Activated naive CD8-positive, alpha-beta T cell (primary cell): ENCODE results near the gene DIP2B.
"Not testable (repeated sequence)": the region's sequence is repeated elsewhere in the genome, so short reads cannot be mapped to it uniquely, and the experiment has no call there.

Experiments used
- H3K27ac Mint-ChIP-seq: one replicate; pipeline ENCODE4 v1.8.0; 2021; ENCODE audit warnings: mixed read lengths
- H3K27me3 Mint-ChIP-seq: one replicate; pipeline ENCODE4 v1.8.0; 2021; ENCODE audit warnings: mixed read lengths
- H3K36me3 Mint-ChIP-seq: one replicate; pipeline ENCODE4 v1.8.0; 2021; ENCODE audit warnings: mixed read lengths
- H3K4me1 Mint-ChIP-seq: one replicate; pipeline ENCODE4 v1.8.0; 2021; ENCODE audit warnings: low read depth, mixed read lengths
- H3K4me3 Mint-ChIP-seq: one replicate; pipeline ENCODE4 v1.8.0; 2021; ENCODE audit warnings: mild to moderate bottlenecking, mixed read lengths
- H3K9me3 Mint-ChIP-seq: one replicate; pipeline ENCODE4 v1.8.0; 2021; ENCODE audit warnings: low read depth, mixed read lengths

Gene DIP2B

GRCh38 chr12:50661300-50662115 lies 156.7 kb downstream of the DIP2B start:
- Mint-ChIP-seq H3K27me3 (no peaks in the 10 kb centered on the region), H3K36me3 (peaks cover 12% of the 10 kb centered on the region), H3K9me3 (no peaks in the 10 kb centered on the region), H3K4me1 (peaks cover 4% of the 10 kb centered on the region), H3K4me3 (no peak overlapping the region), H3K27ac (no peak overlapping the region)

GRCh38 chr12:50662116-50662510 lies 157.3 kb downstream of the DIP2B start:
- Mint-ChIP-seq H3K27ac (no peak overlapping the region), H3K4me3 (no peak overlapping the region)

GRCh38 chr12:50665170-50665569 lies 160.4 kb downstream of the DIP2B start:
- no peaks in the 10 kb centered on the region for H3K27me3 Mint-ChIP-seq
- no peaks in the 10 kb centered on the region for H3K4me1 Mint-ChIP-seq
- H3K27ac Mint-ChIP-seq, result no peak overlapping the region
- H3K4me3 Mint-ChIP-seq, result no peak overlapping the region
- no peaks in the 10 kb centered on the region for H3K9me3 Mint-ChIP-seq
- H3K36me3 Mint-ChIP-seq, result peaks cover 4% of the 10 kb centered on the region

More at GRCh38 chr12:50662116-50662510, 157.3 kb downstream of the DIP2B start:
- Mint-ChIP-seq H3K36me3 (peaks cover 12% of the 10 kb centered on the region), H3K27me3 (no peaks in the 10 kb centered on the region), H3K4me1 (peaks cover 4% of the 10 kb centered on the region), H3K9me3 (no peaks in the 10 kb centered on the region)

GRCh38 chr12:50665609-50666008 lies 160.8 kb downstream of the DIP2B start:
- Mint-ChIP-seq H3K4me3 (no peak overlapping the region), H3K27me3 (no peaks in the 10 kb centered on the region), H3K36me3 (peaks cover 4% of the 10 kb centered on the region), H3K9me3 (no peaks in the 10 kb centered on the region), H3K4me1 (no peaks in the 10 kb centered on the region), H3K27ac (no peak overlapping the region)

GRCh38 chr12:50666023-50666422 lies 161.2 kb downstream of the DIP2B start:
- Mint-ChIP-seq H3K27ac (no peak overlapping the region), H3K27me3 (no peaks in the 10 kb centered on the region), H3K4me3 (no peak overlapping the region), H3K9me3 (no peaks in the 10 kb centered on the region), H3K36me3 (peaks cover 4% of the 10 kb centered on the region), H3K4me1 (no peaks in the 10 kb centered on the region)

GRCh38 chr12:50672158-50672557 lies 167.4 kb downstream of the DIP2B start:
- Mint-ChIP-seq H3K36me3 (peaks cover 9% of the 10 kb centered on the region), H3K27me3 (no peaks in the 10 kb centered on the region), H3K9me3 (no peaks in the 10 kb centered on the region), H3K4me3 (no peak overlapping the region), H3K4me1 (no peaks in the 10 kb centered on the region), H3K27ac (no peak overlapping the region)

- H3K4me3 Mint-ChIP-seq, result no peak overlapping the region
- no peaks in the 10 kb centered on the region for H3K9me3 Mint-ChIP-seq
- no peak overlapping the region for H3K27ac Mint-ChIP-seq
- no peaks in the 10 kb centered on the region for H3K4me1 Mint-ChIP-seq
- H3K36me3 Mint-ChIP-seq, result peaks cover 13% of the 10 kb centered on the region
- H3K27me3 Mint-ChIP-seq, result no peaks in the 10 kb centered on the region
Observed at GRCh38 chr12:50676756-50677155, 172.0 kb downstream of the DIP2B start.

- no peak overlapping the region for H3K4me3 Mint-ChIP-seq
- no peaks in the 10 kb centered on the region for H3K27me3 Mint-ChIP-seq
- H3K36me3 Mint-ChIP-seq, result peaks cover 13% of the 10 kb centered on the region
- H3K4me1 Mint-ChIP-seq, result no peaks in the 10 kb centered on the region
- no peaks in the 10 kb centered on the region for H3K9me3 Mint-ChIP-seq
- no peak overlapping the region for H3K27ac Mint-ChIP-seq
Observed at GRCh38 chr12:50677858-50678257, 173.1 kb downstream of the DIP2B start.

- Mint-ChIP-seq H3K4me1 (no peaks in the 10 kb centered on the region), H3K36me3 (peaks cover 13% of the 10 kb centered on the region), H3K9me3 (no peaks in the 10 kb centered on the region), H3K4me3 (no peak overlapping the region), H3K27me3 (no peaks in the 10 kb centered on the region), H3K27ac (no peak overlapping the region)
Observed at GRCh38 chr12:50678650-50679365, 174.0 kb downstream of the DIP2B start.

- Mint-ChIP-seq H3K4me3 (no peak overlapping the region), H3K27me3 (no peaks in the 10 kb centered on the region), H3K27ac (no peak overlapping the region), H3K4me1 (no peaks in the 10 kb centered on the region), H3K36me3 (peaks cover 9% of the 10 kb centered on the region), H3K9me3 (no peaks in the 10 kb centered on the region)
Observed at GRCh38 chr12:50679612-50680011, 174.8 kb downstream of the DIP2B start.

- H3K36me3 Mint-ChIP-seq, H3K4me1 Mint-ChIP-seq, H3K9me3 Mint-ChIP-seq, H3K4me3 Mint-ChIP-seq, H3K27me3 Mint-ChIP-seq, H3K27ac Mint-ChIP-seq: not testable (repeated sequence)
Observed at GRCh38 chr12:50681064-50681463, 176.3 kb downstream of the DIP2B start.

- H3K27ac Mint-ChIP-seq, result no peak overlapping the region
- H3K4me1 Mint-ChIP-seq, result no peaks in the 10 kb centered on the region
- no peaks in the 10 kb centered on the region for H3K9me3 Mint-ChIP-seq
- peaks cover 2% of the 10 kb centered on the region for H3K36me3 Mint-ChIP-seq
- H3K27me3 Mint-ChIP-seq, result no peaks in the 10 kb centered on the region
- no peak overlapping the region for H3K4me3 Mint-ChIP-seq
Observed at GRCh38 chr12:50685641-50686040, 180.9 kb downstream of the DIP2B start.

- Mint-ChIP-seq H3K36me3 (peaks cover 2% of the 10 kb centered on the region), H3K4me1 (no peaks in the 10 kb centered on the region), H3K4me3 (no peak overlapping the region), H3K27ac (no peak overlapping the region), H3K9me3 (no peaks in the 10 kb centered on the region), H3K27me3 (no peaks in the 10 kb centered on the region)
Observed at GRCh38 chr12:50686406-50686805, 181.6 kb downstream of the DIP2B start.

GRCh38 chr12:50686976-50687375 lies 182.2 kb downstream of the DIP2B start:
- Mint-ChIP-seq H3K9me3 (no peaks in the 10 kb centered on the region), H3K4me1 (no peaks in the 10 kb centered on the region), H3K27ac (no peak overlapping the region), H3K4me3 (no peak overlapping the region), H3K27me3 (no peaks in the 10 kb centered on the region), H3K36me3 (peaks cover 2% of the 10 kb centered on the region)

GRCh38 chr12:50689437-50689836 lies 184.7 kb downstream of the DIP2B start:
- Mint-ChIP-seq H3K4me1 (no peaks in the 10 kb centered on the region), H3K27ac (no peak overlapping the region), H3K4me3 (no peak overlapping the region), H3K36me3 (peaks cover 2% of the 10 kb centered on the region), H3K9me3 (no peaks in the 10 kb centered on the region), H3K27me3 (no peaks in the 10 kb centered on the region)
